Body of pancreas (tissue), 4 donors: ENCODE measurements around the gene BDP1.

Source experiments
- CTCF ChIP-seq, 7 experiments: fragments of 450-650 bp in 4 of 7; fragments of 200-600 bp in 3 of 7; sonication (generic) in 3 of 7; IDR thresholded peaks; one replicate each; pipeline ENCODE4 v1.5.1; 2016 to 2019; ENCODE audit warnings: antibody characterized with exemption in 7 of 7
- POLR2A ChIP-seq, 3 donors: fragments of 450-650 bp; IDR thresholded peaks; one replicate each; pipeline ENCODE4 v1.6.1; 2016; ENCODE audit warnings: antibody characterized with exemption in 3 of 3, mild to moderate bottlenecking in 2 of 3

- no peak for TF ChIP-seq POLR2A (IDR thresholded peaks at IDR 0.05)
- no peak for TF ChIP-seq CTCF (IDR thresholded peaks at IDR 0.05)
Measured at GRCh38 chr5:71537687-71538086, 82.2 kb downstream of the BDP1 start.
